HG03025 (cell line): ENCODE measurements around the gene FMO4.
"Not testable (repeated sequence)": the region's sequence is repeated elsewhere in the genome, so short reads cannot be mapped to it uniquely, and the experiment has no call there.

Experiments used
- ATAC-seq: cut with Tn5 transposase; IDR thresholded peaks from one replicate; pipeline ENCODE4 v1.9.1; 2021; ENCODE audit warnings: mild to moderate bottlenecking, moderate library complexity; ENCODE audit not compliant: unreplicated experiment, low FRiP score

Gene FMO4, protein sequence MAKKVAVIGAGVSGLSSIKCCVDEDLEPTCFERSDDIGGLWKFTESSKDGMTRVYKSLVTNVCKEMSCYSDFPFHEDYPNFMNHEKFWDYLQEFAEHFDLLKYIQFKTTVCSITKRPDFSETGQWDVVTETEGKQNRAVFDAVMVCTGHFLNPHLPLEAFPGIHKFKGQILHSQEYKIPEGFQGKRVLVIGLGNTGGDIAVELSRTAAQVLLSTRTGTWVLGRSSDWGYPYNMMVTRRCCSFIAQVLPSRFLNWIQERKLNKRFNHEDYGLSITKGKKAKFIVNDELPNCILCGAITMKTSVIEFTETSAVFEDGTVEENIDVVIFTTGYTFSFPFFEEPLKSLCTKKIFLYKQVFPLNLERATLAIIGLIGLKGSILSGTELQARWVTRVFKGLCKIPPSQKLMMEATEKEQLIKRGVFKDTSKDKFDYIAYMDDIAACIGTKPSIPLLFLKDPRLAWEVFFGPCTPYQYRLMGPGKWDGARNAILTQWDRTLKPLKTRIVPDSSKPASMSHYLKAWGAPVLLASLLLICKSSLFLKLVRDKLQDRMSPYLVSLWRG

DNA sequence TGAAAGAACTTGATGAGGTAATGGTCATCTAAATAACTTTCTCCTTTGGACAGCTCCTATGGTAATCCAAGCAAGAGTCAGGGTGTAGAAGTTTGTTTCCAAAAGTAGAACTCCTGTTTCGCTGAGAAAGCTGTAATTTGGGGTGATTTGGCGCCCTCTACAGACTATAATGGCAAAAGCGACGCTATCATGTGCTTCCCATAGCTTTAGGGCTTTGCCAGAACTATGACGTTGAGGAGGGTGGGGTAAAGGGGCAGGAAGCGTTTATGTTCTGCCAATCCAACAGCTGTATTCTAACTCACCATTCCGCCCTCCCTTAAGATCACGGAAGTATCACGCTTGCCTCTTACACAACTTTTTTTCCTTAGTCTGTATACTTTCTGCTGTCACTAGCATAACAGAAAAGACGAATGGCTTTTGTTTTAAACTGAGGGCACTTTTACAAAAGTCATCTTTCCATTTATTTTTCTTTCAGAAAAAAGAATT, at the start of gene FMO4:
Gene FMO4 (plus strand): TSS at position 349 of the 486 bp plus-strand sequence. CDS start 5,643 bp downstream, outside the sequence.
- ATAC-seq, result peak; percentile 100

DNA sequence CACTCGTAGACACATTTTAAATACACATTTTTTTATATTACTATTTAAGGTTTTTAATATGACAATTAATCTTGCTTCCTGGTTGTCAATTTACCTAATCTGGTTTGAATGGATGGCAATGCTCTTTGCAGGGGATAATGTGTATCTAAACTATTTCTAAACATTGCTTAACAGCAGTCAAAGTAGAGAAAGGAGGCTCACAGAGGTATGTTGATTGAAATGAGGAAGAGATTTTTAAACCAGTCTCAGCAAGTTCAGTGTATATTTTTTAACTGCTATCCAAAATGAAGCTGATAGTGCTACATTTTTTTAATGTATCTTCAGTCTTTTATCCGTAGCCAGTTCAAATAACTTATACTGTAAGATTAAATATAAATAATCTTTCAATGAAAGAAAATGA, 48.3 kb upstream of the FMO4 start:
- no peak for ATAC-seq

DNA sequence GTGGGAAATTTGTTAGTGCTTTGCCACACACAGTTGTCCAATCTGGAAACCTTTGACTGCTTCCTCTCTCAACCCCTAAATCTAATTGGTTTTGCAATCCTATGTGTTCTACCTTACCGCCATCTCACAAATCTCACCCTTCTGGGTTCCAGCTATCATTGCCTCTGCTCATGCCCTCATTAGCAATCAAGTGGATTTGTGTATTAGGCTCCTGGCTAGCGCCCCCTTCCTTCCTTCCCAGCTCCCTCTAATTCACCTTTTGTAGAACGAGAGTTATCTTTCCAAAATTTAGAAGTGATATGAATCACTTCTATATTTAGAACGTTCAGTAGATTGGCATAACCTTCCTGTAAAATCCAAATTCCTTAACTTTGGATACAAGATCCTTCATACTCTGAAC, 47.1 kb upstream of the FMO4 start:
- ATAC-seq, result no peak

DNA sequence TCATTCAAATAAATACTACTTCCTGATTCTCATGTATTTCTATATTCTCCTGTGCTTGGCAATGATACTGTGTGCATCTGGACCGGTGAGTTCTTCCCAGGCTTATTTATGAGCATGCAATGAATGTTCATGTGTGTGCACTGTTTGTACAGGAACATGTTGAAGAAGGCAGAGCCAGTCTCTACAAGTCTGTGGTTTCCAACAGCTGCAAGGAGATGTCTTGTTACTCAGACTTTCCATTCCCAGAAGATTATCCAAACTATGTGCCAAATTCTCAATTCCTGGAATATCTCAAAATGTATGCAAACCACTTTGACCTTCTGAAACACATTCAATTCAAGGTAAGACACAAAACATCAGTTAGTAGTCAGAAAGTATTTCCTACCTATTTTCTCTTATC, 46.6 kb upstream of the FMO4 start:
- ATAC-seq, result no peak

DNA sequence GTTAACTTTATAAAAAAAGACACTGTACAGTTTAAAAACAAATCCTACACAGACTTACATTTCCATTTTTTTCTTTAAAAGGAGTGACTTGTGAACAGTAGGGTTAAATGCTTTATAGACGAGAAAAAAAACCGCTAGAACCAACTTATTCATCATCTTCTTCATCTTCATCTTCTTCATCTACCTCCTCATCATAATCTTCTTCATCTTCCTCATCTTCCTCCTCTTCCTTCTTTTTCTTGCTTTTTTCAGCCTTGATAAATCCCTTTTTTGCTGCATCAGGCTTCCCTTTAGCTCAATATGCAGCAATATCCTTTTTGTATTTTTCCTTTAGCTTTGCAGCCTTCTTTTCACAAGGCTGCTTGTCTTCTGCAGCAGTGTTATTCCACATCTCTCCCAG, 43.2 kb upstream of the FMO4 start:
- no peak for ATAC-seq

DNA sequence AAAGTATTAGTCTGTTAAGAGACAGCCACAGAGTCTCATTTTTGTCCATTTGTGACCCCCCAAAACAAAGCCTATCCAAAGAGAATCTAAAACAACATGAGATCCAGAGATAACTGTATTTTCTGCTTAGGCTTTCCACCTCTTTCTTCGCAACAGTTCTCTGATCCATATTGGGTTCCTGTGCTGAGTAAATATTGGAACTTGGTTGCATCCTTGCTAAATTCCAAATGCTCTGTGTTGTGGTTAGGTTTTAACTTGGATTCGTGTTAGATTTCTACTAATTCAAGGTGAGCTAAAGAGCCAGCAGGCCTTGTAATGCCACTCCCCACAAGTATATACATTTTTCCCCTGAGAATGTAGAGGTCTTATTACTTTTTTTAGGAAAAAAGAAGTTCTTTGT, 36.4 kb upstream of the FMO4 start:
- ATAC-seq, result no peak

DNA sequence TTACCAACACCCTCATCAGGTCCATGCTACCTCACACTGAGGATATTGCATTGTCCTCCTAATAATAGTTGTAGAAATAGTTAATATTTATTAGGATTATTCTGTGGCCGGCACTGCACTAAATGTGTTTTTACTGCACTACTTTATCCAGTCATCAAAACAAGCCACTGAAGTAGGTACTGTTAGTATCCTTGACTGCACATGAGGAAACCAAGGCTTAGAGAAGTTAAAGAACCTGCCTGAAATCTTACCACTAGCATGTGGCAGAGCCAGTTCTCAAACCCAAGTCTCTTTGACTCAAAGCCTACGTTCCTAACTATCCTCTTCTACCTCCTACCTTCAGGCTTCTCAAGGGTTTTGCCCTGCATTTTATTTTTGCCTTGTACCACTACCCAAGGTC, 34.7 kb upstream of the FMO4 start:
- ATAC-seq, result no peak

DNA sequence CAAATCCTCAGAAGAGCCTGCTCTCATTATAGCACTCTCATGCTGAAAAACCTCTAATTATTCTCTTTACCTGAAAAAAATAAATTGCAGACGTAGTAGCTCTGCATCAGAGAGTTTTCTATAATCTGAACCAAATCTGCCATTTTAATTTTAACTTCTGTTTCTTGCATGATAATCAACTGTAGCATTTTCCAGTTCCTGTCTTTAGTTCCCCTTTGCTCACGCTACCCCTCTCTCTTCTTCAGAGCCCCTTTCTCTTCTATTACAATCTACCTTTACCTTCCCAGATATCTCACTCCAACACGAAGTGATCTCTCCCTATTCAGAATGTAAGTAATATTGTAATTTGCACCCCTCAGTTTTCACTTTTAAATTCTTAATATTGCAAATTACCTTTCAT, 34.3 kb upstream of the FMO4 start:
- no peak for ATAC-seq

DNA sequence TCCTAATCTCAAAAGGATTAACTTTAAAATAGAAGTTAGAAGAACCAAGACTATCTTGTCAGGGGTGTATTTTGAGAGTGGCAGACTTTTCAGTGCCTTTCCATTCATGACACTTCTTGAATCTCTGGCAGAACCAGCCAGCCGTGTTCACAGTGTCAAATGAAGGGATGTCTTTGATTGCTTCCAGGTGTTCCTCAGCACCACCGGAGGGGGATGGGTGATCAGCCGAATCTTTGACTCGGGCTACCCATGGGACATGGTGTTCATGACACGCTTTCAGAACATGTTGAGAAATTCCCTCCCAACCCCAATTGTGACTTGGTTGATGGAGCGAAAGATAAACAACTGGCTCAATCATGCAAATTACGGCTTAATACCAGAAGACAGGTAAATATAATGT, 33.4 kb upstream of the FMO4 start:
- ATAC-seq, result no peak

DNA sequence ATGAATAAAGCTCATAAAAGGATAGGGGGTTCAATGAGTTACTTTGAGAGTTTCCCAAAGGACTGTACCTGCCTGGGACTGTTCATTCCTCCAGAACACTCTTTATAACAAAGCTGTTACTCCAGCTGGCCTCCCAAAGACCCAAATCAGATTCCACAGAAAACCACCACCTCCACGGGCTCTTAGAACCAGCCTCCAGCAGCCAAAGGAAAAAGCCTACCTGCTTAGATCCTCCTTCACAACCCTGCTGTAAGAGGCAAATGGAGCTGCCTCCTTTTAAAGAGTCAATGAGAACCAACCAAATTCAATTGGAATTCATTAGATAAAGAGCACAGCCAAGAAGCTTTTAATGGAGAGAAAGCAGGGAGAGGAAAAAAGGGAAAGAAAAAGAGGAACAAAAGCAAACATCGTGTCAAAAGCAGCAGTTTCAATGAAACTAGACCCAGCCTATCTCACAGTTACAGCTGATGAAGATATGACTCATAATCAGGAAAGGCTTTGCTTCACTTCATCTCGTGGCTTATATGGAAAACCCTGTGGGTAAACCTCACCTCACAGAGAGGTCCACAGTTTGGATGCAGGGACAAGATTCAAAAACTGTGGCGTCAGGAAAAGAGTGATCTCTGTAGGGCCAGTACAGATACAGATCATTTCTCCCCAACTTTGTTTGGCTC, 27.8 kb upstream of the FMO4 start:
- no peak for ATAC-seq

DNA sequence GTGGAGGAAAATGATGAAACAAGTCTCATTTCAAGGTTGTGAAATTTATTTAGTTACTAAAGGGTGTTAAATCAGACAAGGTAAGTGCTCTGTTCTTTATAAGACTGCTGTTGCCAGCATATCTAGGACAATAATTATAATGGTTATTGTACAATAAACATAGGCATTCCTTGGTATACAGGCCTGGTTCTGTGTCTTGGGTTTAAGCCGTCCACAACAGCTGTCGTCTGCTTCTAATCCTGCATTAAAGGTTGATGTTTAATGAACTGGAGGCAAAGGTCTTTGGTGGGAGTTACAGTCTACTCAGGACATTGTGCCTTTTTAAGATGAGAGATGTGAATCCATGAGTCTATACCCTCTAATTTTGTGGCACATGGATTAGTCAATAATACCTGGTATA, 23.4 kb upstream of the FMO4 start:
- ATAC-seq, result no peak

DNA sequence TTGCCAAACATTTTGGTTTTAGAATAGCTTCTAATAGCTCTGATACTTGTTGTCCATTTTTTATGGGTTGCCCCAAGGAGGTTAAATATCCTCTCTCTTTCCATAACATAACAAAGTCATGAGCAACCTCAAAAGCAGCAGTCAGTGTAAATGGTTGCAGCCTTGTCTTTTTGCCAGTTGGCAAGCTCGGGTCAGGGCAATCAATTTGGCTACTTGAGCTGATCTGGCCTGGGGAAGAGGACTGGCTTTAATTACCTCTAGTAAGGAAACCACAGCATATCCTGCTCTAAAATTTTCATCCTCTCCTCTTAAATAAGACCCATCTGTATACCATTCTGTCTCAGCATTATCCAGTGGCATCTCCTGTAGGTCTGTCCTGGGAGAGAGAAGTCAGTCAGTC, 21.2 kb upstream of the FMO4 start:
- no peak for ATAC-seq

DNA sequence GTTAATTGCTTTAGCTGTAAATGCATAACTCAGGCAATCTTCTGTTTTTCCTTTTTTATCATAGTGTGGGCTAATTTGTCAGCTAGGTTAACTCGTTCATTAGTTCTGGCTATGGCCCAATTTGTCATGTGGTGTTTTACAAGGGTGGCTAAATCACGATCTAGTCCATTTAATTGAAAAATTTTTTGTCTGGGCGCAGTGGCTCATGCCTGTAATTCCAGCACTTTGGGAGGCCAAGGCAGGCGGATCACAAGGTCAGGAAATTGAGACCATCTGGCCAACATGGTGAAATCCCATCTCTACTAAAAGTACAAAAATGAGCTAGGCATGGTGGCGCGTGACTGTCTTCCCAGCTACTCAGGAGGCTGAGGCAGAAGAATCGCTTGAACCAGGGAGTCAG, 18.6 kb upstream of the FMO4 start:
- ATAC-seq, result not testable (repeated sequence)

DNA sequence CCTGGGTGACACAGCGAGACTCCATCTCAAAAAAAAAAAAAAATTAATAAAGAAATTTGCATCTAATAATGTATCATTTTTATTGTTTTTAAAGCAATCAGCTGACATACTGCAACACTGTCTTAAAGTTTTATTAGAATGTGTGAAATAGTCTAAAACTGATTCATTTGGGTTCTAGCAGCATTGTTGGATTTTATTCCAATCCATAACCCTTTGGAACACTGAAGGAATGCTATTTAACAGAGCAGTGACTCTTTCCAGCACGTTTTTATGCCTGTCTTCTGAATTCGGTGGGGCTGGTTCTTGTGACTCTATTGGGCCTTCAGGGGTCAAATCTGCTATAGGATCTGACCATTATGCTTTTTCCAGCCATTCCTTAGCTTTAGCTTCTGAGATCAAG, 18.2 kb upstream of the FMO4 start:
- no peak for ATAC-seq

DNA sequence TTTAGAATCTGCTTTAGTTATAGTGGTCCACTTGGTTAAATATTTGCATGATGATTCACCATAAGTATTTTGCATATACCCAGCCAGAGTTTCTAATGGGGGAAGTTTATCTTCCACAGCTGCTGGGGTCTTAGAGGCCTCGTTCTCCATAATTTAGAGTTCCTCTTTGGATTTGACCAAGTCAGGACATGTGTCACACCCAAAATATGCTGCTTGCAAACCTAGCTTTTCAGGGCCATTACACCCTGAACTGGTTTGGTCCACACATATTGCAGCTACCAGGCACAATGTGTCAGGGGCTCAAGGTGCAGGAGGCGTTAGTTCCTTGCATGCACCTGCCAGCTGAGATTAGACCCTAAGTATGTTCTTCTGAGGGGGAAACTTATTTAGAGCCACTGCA, 17.1 kb upstream of the FMO4 start:
- ATAC-seq, result no peak

DNA sequence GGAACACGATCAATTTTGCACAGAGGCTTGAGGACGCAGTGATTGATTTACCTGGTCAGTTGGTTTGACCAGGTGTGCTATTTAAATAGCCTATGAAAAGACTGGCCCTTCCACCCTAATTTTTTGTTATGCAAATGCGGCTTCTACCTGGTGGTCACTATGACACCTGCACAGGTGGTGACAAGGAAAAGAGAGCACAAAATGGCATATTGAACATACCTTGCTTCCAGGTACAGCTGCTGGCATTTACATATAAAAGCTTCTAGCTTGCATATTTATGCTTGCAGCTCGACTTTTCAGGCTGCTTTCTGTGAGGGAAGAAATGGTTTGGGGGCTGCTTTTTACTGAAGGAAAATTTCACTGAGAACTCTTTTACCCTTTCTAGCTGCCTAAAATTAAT, 15.3 kb upstream of the FMO4 start:
- no peak for ATAC-seq

DNA sequence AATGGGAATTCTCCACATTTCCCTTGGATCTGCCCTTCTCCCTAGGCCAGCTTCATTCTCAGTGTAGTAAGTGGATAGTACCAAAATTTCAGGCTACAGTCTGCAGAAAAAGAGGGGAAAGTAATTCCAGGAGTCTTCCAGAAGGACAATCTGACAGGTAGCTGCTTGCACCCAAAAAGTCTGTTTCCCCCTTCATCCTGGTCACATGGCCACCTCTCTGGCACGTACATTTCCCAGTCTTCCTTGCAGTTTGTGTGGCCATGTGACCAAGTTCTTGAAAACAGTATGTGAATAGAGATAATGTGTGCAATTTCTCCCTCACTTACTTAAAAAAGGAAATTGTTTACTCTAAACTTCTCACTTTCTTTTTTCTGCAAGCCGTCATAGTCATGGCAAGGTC, 14.6 kb upstream of the FMO4 start:
- ATAC-seq, result no peak

DNA sequence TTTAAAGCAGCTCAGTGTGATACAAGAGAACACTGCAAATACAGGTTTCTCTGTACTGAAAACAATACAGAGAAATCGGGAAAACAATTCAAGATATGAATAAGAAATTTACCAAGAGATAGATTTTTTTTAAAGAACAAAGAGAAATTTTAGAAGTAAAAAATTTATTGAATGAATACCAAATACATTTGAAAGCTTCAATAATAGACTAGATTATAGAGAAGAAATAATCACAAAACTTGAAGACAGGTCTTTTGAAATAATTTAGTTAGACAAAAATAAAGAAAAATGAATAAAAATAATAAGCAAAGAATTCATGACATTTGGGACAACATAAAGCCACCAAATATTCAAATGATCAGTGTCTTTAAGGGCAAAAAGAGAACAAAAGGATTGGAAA, 13.6 kb upstream of the FMO4 start:
- no peak for ATAC-seq

DNA sequence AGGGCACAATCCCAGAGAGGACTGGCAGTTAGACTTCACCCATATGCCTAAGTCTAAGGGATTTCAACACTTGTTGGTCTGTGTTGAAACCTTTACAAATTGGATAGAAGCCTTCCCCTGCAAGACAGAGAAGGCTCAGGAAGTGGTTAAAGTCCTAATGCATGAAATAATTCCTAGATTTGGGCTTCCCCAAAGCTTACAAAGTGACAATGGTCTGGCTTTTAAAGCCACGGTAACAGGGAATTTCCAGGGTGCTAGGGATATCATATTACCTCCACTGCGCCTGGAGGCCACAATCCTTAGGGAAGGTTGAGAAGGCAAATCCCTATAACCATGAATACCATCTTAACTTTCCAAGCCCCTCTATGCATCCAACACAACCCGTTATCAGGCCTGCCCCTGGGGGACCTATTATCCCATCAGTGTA, 3.3 kb upstream of the FMO4 start:
- no peak for ATAC-seq

DNA sequence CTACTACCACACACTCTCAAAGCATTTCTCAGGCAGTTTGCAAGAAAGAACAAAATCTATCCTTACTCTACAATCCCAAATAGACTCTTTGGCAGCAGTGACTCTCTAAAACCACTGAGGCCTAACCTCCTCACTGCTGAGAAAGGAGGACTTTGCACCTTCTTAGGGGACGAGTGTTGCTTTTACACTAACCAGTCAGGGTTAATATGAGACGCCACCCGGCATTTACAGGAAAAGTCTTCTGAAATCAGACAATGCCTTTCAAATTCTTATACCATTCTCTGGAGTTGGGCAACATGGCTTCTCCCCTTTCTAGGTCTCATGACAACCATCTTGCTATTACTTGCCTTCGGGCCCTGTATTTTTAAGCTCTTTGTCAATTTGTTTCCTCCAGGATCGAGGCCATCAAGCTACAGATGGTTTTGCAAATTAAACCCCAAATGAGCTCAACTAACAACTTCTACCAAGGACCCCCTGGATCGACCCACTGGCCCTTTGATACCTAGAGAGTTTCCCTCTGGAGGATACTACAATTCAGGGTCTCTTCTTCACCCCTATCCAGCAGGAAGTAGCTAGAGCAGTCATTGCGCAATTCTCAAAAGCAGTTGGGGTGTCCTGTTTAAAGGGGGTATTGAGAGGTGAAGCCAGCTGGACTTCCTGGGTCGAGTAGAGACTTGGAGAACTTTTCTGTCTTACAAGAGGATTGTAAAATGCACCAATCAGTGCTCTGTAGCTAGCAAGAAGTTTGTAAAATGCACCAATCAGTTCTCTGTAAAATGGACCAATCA, 2.0 kb upstream of the FMO4 start:
- no peak for ATAC-seq

DNA sequence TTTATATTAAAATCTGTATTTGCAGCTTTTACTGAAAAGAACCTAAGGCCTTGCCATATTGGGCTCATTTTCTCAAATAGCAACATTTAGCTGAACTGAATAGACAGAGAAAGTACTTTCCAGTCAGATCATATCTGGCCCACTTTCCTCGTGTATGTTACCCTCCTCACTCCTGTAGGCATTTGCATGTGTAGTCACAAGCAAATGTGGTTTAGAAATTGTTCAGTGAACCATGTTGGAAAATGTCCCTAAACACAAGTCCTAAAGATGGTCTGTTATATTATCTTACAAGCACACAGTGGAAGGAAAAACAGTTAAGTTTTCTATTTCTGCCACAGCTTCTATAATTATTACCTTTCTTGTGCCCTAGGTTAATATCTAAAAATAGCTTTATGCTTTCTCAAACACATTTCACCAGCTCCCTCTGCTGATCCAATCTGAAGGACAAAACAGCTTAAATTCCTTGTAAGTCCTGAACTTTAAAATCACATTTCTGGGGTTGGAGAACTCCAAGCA, 606 bp upstream of the FMO4 start:
- peak; percentile 25 for ATAC-seq
